Stimulated activated memory B cell treated with anti-CD40 and anti-IgM and Interleukin-4, amounts not matched to agents 10 μg/mL and 1 μg/mL and 100 μg/mL, for 72 hours (primary cell): ENCODE measurements around the gene PRM1.

Source experiments
- ATAC-seq: fragments of 150-1000 bp; cut with Tn5 transposase; 2 replicates; pipeline ENCODE4 v1.10.0; 2021
- H3K27ac Mint-ChIP-seq: one replicate; pipeline ENCODE4 v1.8.0; 2022; ENCODE audit warnings: mild to moderate bottlenecking, mixed read lengths
- H3K27me3 Mint-ChIP-seq: one replicate; pipeline ENCODE4 v1.8.0; 2022; ENCODE audit warnings: mixed read lengths
- H3K36me3 Mint-ChIP-seq: one replicate; pipeline ENCODE4 v1.8.0; 2022; ENCODE audit warnings: mixed read lengths
- H3K4me1 Mint-ChIP-seq: one replicate; pipeline ENCODE4 v1.8.0; 2022; ENCODE audit warnings: mixed read lengths
- H3K4me3 Mint-ChIP-seq: one replicate; pipeline ENCODE4 v1.8.0; 2022; ENCODE audit warnings: mild to moderate bottlenecking, moderate library complexity, mixed read lengths
- H3K9me3 Mint-ChIP-seq: one replicate; pipeline ENCODE4 v1.8.0; 2022; ENCODE audit warnings: mixed read lengths

The PRM1 gene

GRCh38 chr16:11245988-11246387 is 35.1 kb downstream of the PRM1 start:
- Mint-ChIP-seq H3K9me3 (no peaks in the 10 kb centered on the region), H3K36me3 (peaks cover 8% of the 10 kb centered on the region), H3K4me1 (peaks cover 26% of the 10 kb centered on the region), H3K27ac (no peak overlapping the region), H3K27me3 (no peaks in the 10 kb centered on the region), H3K4me3 (no peak overlapping the region)
- no peak for ATAC-seq

GRCh38 chr16:11245222-11245737 is 35.9 kb downstream of the PRM1 start:
- Mint-ChIP-seq H3K9me3 (no peaks in the 10 kb centered on the region), H3K27me3 (no peaks in the 10 kb centered on the region), H3K27ac (no peak overlapping the region), H3K4me3 (no peak overlapping the region), H3K36me3 (peaks cover under 1% of the 10 kb centered on the region), H3K4me1 (peaks cover 19% of the 10 kb centered on the region)
- ATAC-seq: no peak

- ATAC-seq: no peak
- Mint-ChIP-seq H3K27me3 (no peaks in the 10 kb centered on the region), H3K4me3 (no peak overlapping the region), H3K36me3 (no peaks in the 10 kb centered on the region), H3K4me1 (no peaks in the 10 kb centered on the region), H3K27ac (no peak overlapping the region), H3K9me3 (no peaks in the 10 kb centered on the region)
Measured at GRCh38 chr16:11242658-11243057, 38.5 kb downstream of the PRM1 start.

GRCh38 chr16:11241480-11242204 is 39.5 kb downstream of the PRM1 start:
- H3K9me3 Mint-ChIP-seq: no peaks in the 10 kb centered on the region
- no peak for ATAC-seq
- H3K4me3 Mint-ChIP-seq: no peak overlapping the region
- H3K27ac Mint-ChIP-seq: no peak overlapping the region
- no peaks in the 10 kb centered on the region for H3K27me3 Mint-ChIP-seq
- H3K36me3 Mint-ChIP-seq: no peaks in the 10 kb centered on the region
- no peaks in the 10 kb centered on the region for H3K4me1 Mint-ChIP-seq

GRCh38 chr16:11240636-11241473 is 40.3 kb downstream of the PRM1 start:
- Mint-ChIP-seq H3K9me3 (no peaks in the 10 kb centered on the region), H3K27me3 (no peaks in the 10 kb centered on the region), H3K36me3 (no peaks in the 10 kb centered on the region), H3K4me3 (no peak overlapping the region), H3K27ac (no peak overlapping the region), H3K4me1 (no peaks in the 10 kb centered on the region)
- no peak for ATAC-seq

GRCh38 chr16:11239644-11240632 is 41.2 kb downstream of the PRM1 start:
- H3K27ac Mint-ChIP-seq: no peak overlapping the region
- no peak overlapping the region for H3K4me3 Mint-ChIP-seq
- H3K27me3 Mint-ChIP-seq: no peaks in the 10 kb centered on the region
- no peaks in the 10 kb centered on the region for H3K36me3 Mint-ChIP-seq
- no peak for ATAC-seq
- peaks cover under 1% of the 10 kb centered on the region for H3K4me1 Mint-ChIP-seq
- H3K9me3 Mint-ChIP-seq: no peaks in the 10 kb centered on the region

GRCh38 chr16:11238272-11239202 is 42.6 kb downstream of the PRM1 start:
- no peak overlapping the region for H3K27ac Mint-ChIP-seq
- H3K9me3 Mint-ChIP-seq: no peaks in the 10 kb centered on the region
- no peak overlapping the region for H3K4me3 Mint-ChIP-seq
- H3K4me1 Mint-ChIP-seq: peaks cover 13% of the 10 kb centered on the region
- H3K27me3 Mint-ChIP-seq: no peaks in the 10 kb centered on the region
- ATAC-seq: no peak
- no peaks in the 10 kb centered on the region for H3K36me3 Mint-ChIP-seq

GRCh38 chr16:11236461-11237254 is 44.5 kb downstream of the PRM1 start:
- peaks cover 32% of the 10 kb centered on the region for H3K4me1 Mint-ChIP-seq
- no peaks in the 10 kb centered on the region for H3K9me3 Mint-ChIP-seq
- H3K4me3 Mint-ChIP-seq: no peak overlapping the region

GRCh38 chr16:11235703-11235991 is 45.5 kb downstream of the PRM1 start:
- H3K27ac Mint-ChIP-seq: no peak overlapping the region
- H3K9me3 Mint-ChIP-seq: no peaks in the 10 kb centered on the region
- H3K36me3 Mint-ChIP-seq: no peaks in the 10 kb centered on the region
- H3K27me3 Mint-ChIP-seq: no peaks in the 10 kb centered on the region
- no peak for ATAC-seq
- H3K4me3 Mint-ChIP-seq: no peak overlapping the region
- peaks cover 38% of the 10 kb centered on the region for H3K4me1 Mint-ChIP-seq

More at GRCh38 chr16:11236461-11237254, 44.5 kb downstream of the PRM1 start:
- no peak for ATAC-seq
- Mint-ChIP-seq H3K36me3 (no peaks in the 10 kb centered on the region), H3K27ac (no peak overlapping the region), H3K27me3 (no peaks in the 10 kb centered on the region)

- Mint-ChIP-seq H3K27ac (no peak overlapping the region), H3K27me3 (no peaks in the 10 kb centered on the region), H3K9me3 (no peaks in the 10 kb centered on the region), H3K4me1 (peaks cover 38% of the 10 kb centered on the region), H3K4me3 (no peak overlapping the region), H3K36me3 (no peaks in the 10 kb centered on the region)
- ATAC-seq: no peak
Measured at GRCh38 chr16:11234884-11235702, 46.0 kb downstream of the PRM1 start.

GRCh38 chr16:11233727-11234376 is 47.3 kb downstream of the PRM1 start:
- Mint-ChIP-seq H3K27me3 (no peaks in the 10 kb centered on the region), H3K27ac (peak overlapping the region; percentile 92), H3K9me3 (no peaks in the 10 kb centered on the region), H3K36me3 (no peaks in the 10 kb centered on the region), H3K4me1 (peaks cover 42% of the 10 kb centered on the region), H3K4me3 (no peak overlapping the region)
- ATAC-seq: no peak

- no peaks in the 10 kb centered on the region for H3K27me3 Mint-ChIP-seq
- peak; percentile 90 for ATAC-seq
Measured at GRCh38 chr16:11232852-11233726, 48.0 kb downstream of the PRM1 start.

More at GRCh38 chr16:11232852-11233726, 48.0 kb downstream of the PRM1 start:
- peak overlapping the region; percentile 92 for H3K27ac Mint-ChIP-seq
- H3K9me3 Mint-ChIP-seq: no peaks in the 10 kb centered on the region
- peaks cover 45% of the 10 kb centered on the region for H3K4me1 Mint-ChIP-seq
- H3K36me3 Mint-ChIP-seq: no peaks in the 10 kb centered on the region
- H3K4me3 Mint-ChIP-seq: peak overlapping the region; percentile 55
